Activated CD4-positive, alpha-beta T cell treated with anti-CD3 and anti-CD28 coated beads for 24 hours (primary cell): ENCODE measurements around the gene AK9.
A peak's percentile ranks its signal among the peaks of the same experiment; 100 is the strongest.

Experiments
- DNase-seq, 2 donors: peaks; one replicate each; pipeline ENCODE4 v3.0.0-alpha.2; 2020; ENCODE audit warnings: low read depth in 2 of 2

AK9 gene

DNA sequence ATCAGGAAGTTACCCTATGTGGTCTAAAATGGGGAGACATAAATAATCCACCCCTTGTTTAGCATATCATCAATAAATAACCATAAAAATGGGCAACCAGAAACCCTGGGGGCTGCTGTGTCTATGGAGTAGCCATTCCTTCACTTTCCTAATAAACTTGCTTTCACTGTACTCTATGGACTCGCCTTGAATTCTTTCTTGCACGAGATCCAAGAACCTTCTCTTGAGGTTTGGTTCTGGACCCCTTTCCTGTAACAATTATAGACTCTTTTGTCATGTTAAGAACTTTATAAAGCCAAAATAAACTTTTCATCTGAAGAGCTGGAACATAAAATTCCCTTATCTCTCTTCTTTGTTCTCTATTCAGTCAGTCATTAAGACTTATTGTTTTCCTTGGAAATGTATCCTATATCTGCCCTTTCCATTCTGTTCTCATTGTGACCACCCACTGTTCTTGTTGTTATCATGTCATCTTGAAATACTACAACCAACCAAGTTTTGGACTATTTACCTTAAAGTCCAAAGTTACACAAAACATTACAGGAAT is 178.7 kb downstream of the AK9 start:
- DNase-seq, result no peak

DNA sequence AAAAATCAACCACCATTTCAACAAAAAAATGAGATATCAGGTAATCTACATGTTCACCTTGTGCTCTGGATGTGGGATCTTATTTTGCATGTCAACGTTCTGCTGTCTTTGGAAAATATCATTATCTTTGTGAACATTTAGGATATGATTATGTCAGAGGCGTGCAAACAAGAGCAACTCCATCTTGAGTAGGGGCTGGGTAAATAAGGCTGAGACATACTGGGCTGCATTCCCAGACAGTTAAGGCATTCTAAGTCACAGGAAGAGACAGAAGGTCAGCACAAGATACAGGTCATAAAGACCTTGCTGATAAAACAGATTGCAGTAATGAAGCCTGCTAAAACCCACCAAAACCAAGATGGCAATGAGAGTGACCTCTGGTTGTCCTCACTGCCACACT is 179.2 kb downstream of the AK9 start:
- DNase-seq, result no peak

DNA sequence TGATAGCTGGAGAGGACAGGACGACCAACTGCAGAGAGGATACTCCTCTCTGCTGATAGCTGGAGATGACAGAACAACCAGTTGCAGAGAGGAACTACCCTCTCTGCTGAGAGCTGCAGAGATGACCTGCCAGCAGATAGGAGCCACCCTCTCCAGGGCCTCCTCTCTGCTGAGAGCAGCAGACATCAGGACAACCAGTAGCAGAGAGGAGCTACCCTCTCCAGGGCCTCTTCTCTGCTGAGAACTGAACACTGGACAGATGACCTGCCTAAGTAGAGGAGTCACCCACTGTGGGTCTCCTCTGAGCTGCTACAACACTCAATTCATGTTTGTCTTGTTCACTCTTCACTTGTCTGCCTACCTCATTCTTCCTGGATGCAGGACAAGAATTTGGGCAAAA is 180.6 kb downstream of the AK9 start:
- no peak for DNase-seq

DNA sequence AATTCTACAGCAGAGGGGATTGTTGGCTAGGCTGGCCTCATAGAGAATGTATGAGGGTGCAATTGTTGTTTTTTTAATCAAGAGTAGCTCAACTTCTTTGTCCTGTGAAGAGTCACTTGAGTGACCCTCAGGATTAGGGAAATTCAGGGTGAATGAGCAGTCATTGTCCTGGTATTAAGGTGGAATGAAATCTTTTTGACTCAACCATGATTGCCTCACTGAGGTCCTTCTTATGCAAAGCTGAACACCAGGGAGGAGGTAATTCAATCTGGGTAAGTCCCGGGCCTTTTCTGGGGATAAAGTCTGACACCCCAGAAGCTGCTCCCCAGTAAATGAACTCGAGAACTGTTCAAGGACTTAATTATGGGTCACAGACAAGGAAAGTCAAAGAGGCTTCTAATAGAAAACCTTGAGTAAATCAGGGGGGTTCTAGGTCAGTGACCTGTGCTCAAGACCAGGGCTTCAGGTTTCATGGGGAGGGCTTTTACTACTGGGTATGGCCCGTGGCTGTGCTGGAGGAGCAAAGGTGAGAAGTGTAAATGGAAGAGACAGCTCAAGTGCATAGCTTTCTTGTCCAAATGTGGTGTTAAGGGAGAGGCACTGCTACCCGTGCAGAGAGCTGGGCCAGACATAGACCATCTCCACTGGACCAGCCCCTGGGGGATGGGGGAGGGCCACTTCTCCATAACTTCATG is 182.7 kb downstream of the AK9 start:
- no peak for DNase-seq

DNA sequence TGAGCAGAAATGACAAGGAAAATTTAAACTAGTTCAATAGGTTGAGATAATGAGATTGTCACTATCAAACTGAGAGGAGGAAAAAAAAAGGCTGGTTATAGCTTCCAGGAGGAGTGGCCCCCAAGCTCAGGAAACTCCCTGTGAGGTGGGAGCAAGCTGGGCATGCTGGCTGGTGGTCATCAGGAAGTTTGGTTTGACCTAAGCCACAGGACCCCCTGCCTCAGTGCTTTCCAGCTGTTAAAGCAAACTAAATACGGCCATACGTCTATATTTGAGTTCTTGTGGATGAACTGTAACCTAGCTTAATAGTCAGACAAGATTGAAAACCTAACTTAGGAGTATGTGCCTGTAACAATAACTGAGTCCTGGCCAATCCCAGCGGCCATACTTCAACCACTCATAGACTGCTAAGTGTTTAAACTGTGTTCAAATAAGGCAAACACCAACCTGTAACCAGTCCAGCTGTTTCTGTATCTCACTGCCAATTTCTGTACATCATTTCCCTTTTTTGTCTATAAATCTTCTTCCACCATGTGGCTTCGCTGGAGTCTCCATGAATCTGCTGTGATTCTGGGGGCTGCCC is 183.4 kb downstream of the AK9 start:
- no peak for DNase-seq

DNA sequence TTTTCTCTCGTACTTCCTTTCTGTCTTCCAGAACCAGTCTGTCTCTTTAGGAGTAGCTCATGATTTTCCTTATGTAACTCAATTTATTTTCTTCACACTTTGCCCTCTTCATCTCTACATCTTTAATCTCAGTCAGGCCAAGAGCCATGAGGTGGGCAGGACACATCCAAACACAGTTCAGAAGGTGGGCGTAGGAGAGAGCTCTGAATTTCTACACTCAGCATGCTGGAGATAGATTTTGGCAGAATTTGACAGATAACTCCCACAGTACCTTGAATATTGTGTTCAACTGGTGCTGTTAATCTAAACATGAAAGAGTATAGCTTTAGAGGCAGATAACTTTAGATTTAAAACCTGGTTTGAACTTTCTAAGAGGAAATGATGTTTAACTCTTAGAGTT is 184.2 kb downstream of the AK9 start:
- no peak for DNase-seq

DNA sequence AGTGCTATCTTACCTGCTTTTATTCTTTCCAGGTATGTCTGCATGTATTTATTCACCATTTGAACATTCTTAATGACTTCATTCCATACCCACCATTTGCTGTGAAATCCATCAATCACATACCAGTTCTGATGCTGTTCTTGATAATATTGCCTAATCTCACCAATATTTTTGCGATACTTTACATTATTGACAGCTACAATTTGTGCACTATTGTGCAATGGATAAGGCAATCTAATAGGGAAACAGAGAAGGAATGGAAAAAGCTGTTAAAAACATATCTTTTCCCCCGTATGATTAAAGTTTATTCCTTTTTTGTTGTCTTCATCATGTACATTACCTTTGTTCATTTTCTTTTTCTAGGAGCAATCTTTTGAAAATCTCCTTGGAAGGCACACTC is 184.7 kb downstream of the AK9 start:
- DNase-seq, result no peak

DNA sequence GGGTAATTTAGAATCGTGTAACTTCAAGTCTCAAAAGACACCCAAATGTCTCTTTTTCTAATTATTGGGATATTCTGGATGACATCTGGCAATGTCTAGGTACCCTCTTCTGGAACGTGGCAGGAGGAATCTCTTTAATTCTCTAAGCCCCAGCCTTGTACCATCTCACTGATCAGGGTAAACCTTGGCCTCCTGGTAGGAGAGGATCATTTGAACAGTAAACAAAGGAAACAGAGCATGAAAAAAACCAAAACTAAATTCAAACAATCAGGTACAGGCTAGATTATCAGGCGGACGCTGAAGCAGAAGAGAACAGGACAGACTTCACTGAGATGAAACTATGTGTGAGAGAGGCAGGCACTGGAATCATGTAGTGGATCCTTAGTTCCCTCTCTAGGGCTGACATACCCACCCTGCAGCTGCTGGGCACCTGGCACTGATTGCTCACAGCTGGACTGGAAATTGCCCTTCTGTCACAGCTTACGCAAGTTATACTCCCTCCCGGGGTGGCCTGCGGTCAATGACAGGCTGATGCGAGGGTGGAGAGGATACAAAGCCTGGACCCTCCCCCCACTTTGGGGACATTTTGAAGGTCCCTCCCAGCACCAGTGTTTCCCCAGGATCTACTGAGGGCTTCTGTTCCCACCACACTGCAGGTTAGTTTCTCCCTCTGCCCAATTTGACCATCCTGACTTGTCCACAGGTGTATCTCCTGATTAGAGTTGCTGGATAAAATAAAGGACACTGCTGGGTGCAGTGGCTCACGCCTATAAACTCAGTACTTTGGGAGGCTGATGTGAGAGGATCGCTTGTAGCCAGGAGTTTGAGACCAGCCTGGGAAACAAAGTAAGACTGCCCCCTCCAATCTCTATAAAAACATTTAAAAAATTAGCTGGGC is 187.4 kb downstream of the AK9 start:
- DNase-seq, result no peak

DNA sequence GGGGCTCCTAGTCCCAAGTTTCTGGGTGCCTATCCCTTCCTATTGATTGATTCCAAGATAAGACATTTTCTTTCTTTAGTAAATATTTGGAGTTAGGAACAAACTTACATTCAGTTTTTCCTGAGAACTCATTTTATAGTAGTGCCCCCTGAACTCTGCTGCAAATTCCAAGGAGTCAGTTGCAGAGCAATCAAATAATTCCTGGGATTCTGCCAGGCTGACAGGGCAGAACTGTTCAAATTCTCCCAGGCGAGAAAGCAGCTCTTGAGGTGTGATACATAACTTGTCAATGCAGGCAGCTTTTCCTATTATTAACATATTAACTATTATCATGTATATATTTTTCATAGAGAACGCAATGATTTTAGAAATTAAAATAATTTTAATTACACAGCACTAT is 192.1 kb downstream of the AK9 start:
- no peak for DNase-seq

DNA sequence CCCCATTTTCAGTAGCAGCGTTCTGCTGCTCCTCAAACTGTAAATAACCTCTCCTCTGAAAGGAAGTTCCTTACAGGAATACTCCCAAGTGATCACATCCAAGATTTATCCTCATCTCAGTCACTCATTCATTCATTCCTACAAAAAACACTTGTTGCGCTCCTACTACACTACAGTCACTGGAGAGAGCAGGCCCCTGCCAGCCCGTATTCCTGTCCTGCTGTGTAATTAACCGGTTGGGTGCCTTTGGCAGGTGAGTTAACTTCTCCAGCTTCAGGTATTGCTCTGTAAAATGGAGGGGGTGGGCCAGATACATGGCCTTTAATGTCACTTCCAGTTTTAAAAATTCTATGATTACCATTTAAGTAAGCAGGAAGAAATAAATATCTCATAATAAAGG is 192.9 kb downstream of the AK9 start:
- no peak for DNase-seq

DNA sequence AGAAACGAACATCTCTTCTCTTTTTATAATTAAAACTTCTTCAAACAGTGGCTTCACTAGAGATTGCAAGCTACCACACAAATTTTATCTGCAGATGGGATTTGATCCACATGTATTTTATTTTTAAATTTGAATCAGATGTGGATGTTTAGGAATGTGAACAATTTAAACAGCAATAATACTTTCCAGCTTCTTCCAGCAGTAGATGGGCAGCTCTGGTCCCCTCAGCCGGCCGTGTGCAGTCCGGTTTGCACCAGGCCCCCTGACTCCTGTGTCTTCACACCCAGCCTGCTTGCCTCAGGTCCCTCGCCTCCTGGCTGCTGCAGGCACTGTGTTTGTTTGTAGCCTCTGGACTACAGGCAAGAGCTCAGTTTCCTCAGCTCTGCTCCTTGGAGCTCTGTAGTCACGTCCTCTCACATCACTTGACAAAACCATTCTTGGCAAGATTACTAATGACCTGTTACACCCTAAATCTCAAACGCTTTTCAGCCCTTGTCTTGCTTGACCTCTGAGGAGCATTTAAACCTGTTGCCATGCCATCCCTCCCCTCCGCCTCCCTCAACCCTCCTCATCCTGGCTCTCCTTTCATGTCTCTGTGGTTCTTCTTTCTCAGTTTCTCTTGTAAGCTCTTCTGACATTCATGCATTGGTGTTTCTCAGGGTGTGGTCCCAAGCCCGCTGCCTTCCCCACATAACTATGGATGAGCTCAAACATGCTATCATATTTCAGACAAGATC is 194.8 kb downstream of the AK9 start:
- DNase-seq, result no peak

DNA sequence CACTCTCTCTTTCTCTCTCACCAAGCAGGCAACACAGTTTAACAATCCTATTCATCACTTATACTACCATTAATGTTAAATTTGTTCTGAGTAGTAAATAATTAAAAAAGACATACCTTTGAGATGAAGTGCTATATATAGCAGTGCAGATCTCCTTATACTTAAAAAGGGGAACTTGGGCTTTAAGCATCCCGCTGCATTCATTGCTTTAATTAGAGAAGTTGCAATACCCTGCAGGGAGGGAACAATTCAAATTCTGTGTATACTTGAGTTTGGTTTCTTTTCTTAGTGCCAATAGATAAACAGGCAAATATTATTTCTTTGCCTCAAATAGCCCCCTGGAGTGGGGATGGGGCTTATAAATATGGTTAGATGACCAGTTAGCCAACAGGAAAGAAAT is 197.1 kb downstream of the AK9 start:
- DNase-seq, result no peak

DNA sequence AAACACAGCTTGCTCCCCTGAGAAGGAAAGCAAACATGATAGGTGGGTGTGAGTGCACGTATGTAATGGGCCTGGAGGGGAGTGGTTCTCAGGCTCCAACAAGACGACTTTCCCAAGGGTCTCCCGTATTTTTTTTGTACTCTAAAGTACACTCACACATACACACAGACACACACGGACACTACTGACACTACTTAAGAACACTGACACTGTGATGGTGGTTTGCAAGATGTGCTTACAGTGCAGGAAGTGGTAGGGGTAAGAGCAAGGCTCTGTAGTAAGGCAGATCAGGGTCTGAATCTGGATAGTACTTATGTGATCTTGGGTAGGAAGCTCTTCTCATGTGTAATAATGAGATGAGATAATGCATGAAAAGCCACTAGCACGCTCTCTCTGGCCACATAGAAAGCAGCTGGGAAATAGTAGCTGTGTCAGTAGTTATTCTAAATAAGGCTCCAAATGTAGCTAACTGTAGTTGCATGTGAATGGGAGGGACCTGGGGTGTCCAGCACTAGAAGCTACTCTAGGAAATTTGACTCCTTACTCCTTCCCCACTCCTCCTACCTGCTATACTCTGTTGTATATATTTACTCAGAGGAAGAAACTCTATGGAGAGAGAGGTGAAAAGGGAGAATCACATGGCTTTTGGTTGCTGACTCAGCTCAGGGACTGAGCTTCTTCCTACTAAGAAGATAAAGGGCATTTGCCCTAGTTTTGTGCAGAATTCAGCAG is 199.6 kb downstream of the AK9 start:
- DNase-seq, result no peak

DNA sequence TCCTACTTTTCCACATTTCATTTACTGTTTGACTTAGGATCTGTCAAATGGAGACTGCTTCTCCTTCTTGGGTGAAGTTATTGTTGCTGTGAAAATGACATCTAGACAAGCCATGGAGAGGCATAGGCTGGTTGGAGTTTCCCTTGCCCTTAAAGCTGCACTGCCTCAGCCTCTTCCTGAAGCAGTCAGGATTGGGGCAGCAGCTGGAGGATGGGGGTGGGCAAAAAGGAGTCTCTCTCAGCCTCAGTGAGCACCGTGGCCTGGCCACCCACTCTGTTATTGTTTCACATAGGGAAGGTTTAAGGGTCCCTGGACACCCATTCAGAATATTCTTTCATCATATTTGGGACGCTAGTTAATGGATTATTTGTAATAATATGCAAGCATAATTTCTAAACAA is 200.3 kb downstream of the AK9 start:
- DNase-seq, result no peak

DNA sequence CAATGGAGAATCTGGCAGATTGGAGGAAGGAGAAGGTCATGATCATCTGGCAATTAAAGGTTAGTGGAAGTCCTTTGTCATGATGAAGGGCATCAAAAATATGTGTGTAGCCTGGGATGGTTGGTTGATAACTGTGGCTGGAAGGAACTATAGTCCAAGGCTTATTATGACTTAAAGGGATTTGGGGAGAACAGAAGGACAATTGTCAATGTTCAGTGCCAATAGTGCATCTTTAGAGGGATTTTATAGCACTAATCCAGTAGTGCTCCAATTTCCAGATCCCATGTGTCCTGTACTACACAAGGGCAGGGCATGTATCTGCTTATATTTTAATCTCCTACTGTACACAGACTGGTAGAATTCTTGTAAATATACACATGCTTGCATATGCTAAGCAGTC is 203.0 kb downstream of the AK9 start:
- DNase-seq, result no peak

DNA sequence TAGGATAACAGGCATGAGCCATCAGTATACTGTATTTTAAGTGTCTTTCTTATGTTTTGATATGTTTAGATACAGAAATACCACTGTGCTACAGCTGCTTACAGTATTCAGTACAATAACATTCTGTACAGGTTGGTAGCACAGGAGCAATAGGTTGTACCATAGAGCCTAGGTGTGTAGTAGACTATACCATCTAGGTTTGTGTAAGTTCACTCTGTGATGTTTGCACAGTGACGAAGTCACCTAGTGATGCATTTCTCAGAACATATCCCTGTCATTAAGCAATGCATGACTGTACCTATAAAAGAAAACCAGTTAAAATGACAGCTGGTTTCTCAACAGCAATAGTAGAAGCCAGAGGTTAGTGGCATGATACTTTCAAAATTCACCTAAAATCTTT is 204.9 kb downstream of the AK9 start:
- DNase-seq, result no peak

DNA sequence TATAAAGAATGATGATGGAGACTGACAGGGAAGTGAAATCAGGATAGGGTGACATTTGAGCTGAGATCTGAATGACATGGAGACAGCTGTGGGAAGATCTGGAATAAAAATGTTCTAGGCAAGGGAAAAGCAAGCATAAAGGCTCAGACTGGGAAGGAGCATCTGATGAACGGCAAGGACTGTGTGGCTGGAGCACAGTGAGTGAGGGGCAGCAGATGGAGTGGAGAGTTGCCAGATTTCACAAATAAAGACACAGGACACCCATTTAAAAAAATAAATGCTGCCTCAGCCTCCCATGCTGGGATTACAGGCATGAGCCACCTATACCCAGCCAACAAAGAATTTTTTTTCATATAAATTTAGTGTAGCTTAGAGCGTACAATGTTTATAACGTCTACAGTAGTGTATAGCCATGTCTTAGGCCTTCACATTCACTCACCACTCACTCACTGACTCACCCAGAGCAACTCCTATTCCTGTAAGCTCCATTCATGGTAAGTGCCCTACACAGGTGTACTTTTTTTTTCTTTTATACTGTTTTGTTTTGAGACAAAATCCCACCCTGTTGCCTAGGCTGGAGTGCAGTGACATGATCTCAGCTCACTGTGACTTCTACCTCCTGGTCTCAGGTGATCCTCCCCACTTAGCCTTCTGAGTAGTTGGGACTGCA is 205.6 kb downstream of the AK9 start:
- DNase-seq, result no peak

DNA sequence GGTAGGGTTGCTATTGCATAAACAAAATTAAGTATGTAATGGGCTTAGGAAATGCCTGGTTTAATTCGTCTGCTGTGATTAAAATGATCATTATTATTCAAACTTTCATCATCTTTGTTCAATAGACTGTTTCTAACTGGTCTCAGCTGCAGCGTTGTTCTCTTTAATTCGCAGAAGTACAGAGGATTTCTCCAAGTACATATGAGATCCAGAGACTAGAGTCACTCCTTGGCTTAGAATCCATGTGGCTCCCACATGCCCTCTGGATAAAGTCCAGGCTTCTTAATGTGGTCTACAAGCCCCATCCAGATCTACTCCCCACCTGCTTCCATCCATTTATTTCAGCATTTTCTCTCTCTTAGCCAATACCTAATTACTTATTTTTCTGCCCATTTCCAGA is 206.9 kb downstream of the AK9 start:
- no peak for DNase-seq

DNA sequence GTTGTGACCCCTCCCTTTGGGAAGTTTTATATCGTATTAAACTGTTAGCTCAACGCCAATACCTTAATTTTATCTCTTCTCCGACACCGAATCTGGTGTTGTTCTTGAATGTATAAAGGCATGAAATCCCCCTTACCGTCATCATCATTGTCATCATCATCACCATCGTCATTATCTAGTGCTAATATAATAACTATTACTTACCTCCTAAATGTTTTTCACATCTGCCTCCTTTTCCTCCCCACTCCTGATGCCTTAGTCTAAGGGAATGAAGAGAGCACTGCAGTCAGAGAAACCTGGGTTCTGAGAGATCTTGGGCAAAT is 207.3 kb downstream of the AK9 start:
- DNase-seq, result no peak

DNA sequence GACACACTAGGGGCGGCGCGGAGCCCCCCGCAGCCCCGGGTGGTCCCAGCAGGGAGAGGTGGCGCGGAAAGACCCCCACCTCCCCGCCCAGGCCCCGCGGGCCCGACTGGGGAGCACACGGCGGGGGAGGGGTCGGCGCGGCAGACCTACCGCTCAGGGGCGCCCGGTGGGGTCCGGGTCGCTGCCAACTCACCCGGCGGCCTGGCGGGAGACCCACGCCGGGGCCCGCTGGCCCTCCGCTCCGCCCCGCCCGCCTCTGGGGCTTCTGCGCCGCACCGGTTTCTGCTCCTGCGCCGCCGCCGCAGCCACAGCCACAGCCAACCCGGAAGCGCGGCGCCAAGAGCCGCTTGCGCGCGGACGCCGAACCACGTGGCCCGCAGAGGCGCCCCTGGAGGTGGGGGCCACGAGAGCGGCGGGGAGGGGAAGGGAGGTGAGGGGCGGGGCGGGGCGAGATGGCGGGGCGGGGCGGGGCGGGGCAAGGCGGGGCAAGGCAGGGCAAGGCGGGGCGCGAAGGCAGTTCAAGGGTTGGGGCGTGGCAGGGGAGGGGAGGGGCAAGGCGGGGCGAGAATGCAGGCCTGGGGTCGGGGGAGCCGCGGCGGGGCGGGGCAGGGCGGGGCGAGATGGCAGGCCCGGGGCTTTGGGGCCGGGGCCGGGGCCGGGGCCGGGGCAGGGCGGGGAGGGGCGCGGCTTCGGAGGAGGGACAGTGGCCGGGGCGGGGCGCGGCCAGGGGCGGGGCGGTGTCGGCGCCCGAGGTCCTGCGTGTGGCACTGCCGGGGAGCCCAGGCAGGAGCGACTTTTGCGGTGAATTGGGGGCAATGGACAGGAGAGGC is 207.9 kb downstream of the AK9 start, which contains the start of gene ZBTB24:
TSS of gene ZBTB24 (minus strand) at position 315 of the 830 bp plus-strand sequence. CDS start 1,193 bp downstream, outside the sequence.
- DNase-seq, result peak; percentile 80 to 85
